ENCODE measurements around the gene CHIA.

Gene CHIA

DNA sequence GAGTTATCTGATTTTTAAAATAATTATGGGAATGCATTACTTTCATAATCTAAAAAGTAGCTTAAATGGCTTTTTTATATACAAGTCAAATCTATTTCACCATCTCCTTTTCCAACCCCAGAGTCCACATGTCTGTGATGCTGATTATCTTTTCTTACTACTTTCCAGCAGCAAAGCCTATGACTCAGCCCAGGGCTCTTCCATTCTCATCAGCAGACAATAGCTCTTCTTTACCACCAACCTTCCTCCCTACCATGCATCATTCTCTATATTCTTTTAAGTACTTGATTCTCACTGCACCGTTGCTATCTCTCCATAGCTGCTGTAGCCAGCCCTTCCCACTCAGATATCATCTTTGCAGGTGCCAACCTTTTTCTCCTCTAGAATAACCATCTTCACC lies 75.6 kb downstream of the CHIA start:
- DNase-seq (ENCODE audit: low read depth in 2 of 2), result no peak

- DNase-seq (ENCODE audit: low read depth in 2 of 2), result no peak
Observed at GRCh38 chr1:111369177-111369576, 78.5 kb downstream of the CHIA start.

GRCh38 chr1:111369645-111370044 lies 79.0 kb downstream of the CHIA start:
- no peak for DNase-seq (ENCODE audit: low read depth in 2 of 2)
